GM19351 (cell line): ENCODE results near the gene SPRN.
"Not testable (repeated sequence)": the region's sequence is repeated elsewhere in the genome, so short reads cannot be mapped to it uniquely, and the experiment has no call there.

Experiments used
- ATAC-seq: cut with Tn5 transposase; IDR thresholded peaks from one replicate; pipeline ENCODE4 v1.9.1; 2021; ENCODE audit warnings: mild to moderate bottlenecking, moderate library complexity; ENCODE audit not compliant: unreplicated experiment

SPRN gene, protein sequence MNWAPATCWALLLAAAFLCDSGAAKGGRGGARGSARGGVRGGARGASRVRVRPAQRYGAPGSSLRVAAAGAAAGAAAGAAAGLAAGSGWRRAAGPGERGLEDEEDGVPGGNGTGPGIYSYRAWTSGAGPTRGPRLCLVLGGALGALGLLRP

DNA sequence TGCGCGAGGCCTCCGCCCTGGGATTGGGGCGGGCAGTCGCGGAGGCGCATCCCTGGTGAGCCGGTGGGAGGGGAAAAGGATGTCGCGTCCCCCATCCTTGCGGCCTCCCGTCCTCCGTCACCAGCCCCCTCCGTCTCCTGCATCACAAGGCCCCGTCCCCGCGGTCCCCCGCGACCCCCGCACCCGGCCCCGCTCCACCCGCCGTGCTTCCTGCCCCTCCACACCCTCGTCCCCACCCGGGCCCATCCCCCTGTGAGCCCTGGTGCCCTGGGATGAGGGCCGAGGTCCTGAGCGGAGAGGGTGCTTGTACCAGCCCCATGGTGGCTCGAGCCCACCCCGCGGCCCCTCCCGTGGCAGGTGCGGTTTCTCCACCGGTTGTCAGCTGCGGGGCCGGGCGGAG, at the start of gene SPRN:
SPRN (minus strand) TSS at position 25 of the 400 bp plus-strand sequence. CDS start 944 bp downstream, outside the sequence.
- not testable (repeated sequence) for ATAC-seq

DNA sequence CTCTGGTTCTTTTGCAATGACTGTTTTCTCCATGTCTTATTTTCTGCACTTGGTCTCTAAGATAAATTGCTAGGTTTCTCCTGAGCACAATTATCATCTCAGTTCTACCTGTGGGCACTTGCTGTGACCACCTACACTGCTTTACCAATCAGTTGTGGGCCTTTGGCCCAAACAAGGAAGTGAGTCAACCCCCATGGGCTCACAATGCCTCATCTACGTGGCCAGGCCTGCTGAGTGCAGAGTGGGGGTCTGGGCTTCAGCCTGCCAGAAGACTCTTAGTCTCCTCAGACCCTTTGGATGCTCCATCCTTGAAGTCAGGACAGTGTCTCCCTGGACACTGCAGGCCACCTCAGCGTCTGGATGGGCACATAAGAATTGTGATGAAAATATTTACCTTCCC, 49.6 kb upstream of the SPRN start:
- ATAC-seq = no peak

DNA sequence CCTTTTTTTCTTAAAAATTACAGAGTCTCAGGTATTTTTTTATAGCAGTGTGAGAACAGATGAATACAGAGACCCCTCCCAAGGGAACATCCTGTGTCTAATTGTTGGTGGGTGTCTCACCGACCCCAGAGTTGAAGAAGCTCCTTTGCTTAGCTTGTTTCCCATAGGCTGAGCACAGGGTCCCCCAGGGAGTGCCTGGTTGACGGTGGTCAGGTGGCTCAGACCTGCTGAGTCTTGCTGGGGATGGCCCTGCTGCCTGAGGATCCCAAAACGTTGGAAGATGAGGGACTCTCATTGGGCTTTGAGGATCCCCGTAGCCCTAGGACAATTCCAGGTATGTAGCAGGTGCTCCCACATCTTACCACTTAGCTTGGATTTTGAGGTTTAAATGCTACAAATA, 48.8 kb upstream of the SPRN start:
- no peak for ATAC-seq

DNA sequence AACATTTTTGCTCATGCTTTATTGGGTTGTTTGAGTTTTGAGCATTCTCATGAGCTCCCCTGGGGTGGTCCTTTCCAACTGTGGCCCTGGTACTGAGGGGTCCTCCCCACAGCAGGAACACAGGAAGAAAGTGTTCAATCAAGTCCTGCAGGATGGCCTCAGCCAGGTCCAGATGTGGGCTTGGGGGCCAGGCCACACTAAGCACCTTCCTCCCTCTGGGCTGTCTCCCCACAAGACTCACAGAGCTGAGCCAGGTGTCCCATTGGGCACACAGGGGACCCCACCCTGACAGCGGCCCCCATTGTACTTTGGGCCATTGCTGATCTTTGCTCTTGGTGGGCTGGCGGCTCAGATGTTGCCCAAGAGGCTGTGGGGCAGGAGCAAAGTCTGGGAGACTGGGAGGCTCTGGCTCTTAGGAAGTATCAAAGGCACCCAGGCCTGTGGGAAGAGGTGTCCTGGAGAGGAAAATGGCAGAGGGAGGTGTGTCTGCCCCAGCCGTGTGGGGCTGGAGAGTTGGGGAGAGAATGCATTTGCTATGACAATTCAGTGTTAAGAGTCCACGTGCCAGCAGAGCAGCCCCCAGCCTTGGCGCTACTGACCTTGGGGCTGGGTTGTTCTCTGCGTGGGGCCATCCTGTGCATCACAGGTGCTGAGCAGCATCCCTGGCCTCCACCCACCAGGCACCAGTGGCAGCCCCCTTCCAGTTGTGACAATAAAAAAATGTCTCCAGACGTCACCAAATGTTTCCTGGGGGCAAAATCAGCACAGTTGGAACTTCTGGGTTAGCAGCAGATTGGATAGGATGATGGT, 47.1 kb upstream of the SPRN start:
- no peak for ATAC-seq

DNA sequence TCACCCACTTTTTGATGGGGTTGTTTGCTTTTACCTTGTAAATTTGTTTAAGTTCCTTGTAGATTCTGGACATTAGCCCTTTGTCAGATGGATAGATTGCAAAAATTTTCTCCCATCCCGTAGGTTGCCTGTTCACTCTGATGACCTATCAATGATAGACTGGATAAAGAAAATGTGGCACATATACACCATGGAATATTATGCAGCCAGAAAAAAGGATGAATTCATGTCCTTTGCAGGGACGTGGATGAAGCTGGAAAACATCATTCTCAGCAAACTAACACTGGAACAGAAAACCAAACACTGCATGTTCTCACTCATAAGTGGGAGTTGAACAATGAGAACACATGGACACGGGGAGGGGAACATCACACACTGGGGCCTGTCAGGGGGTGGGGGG, 44.8 kb upstream of the SPRN start:
- ATAC-seq = not testable (repeated sequence)

DNA sequence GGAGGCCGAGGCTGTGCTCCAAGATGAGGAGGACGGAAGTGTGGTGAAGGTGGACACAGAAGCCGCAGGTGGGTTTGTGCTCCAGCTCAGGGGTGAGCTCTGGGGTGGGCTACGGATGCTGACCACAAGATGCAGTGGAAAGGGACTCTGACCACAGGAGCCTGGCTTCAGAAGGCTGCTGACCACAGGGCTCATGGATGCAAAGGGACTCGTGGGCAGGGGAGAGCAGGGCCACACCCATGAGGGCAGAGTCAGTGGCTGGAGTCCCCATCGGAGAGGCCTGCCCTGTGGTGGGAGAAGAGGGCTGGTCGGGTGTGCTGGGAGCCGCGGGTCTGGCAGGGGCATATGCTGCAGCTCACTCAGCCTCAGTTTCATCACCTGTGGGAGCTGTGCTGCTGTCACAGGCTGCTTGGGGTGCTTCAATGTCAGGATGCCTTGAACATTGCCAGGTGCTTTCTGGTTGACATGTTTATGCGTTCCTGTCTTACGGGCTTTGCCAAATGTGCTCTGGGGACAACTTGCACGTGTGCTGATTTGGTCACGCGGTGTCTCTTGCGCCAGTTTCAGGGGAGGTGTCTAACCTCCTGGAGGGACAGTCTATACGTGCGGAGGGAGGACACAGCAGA, 43.0 kb upstream of the SPRN start:
- no peak for ATAC-seq

DNA sequence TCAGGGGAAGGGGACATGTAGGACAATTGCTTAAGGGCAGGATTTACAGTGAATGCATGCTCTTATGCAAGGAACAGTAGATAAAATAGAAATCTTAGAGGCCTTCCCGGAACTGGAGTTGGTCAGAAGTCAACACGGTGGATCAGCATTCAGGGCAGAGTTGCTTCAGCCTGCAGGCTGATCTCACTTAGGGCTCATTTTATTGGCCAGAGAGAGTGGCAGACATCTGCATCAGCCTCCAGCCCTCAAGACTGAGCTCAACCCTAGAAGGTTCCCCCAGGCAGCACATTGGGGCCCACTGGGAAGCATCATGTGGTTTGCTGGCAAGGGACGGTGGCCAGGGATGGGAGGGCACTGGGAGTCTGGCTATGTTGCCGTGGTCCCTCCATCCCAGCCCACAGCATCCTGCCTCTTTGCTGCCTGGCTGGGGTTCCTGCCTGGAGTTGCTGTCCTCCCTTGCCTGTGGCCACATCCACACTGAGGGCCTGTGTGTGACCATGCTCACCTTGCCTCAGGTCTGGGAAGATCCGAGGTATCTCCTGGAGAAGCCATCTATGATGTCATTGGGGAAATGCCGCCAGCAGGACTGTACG, 42.4 kb upstream of the SPRN start:
- ATAC-seq = no peak

DNA sequence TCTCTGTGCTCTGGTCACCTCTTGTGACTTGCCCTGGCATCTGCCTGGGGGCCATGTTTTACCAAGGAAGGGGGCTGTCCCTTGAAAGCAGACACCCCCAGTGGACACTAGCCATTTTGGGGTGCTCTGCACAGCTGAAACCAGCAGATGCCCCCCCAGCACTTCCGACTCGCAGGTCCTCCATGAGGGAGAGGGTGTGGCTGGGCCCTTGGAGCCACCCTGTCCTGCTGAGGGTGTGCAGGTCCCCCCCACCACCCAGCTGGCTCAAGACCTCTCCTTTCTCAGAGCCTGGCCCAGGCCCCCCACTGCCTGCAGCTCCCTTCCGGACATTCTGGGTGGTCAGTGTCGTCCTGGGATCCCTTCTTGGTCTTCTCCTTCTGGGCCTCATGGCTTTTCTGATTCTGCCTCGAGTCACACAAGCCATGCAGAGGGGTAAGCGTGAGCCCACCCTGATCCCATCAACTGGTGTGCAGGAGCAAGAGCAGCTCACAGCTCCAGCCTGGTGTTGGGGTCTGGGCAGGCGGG, 41.6 kb upstream of the SPRN start:
- no peak for ATAC-seq

DNA sequence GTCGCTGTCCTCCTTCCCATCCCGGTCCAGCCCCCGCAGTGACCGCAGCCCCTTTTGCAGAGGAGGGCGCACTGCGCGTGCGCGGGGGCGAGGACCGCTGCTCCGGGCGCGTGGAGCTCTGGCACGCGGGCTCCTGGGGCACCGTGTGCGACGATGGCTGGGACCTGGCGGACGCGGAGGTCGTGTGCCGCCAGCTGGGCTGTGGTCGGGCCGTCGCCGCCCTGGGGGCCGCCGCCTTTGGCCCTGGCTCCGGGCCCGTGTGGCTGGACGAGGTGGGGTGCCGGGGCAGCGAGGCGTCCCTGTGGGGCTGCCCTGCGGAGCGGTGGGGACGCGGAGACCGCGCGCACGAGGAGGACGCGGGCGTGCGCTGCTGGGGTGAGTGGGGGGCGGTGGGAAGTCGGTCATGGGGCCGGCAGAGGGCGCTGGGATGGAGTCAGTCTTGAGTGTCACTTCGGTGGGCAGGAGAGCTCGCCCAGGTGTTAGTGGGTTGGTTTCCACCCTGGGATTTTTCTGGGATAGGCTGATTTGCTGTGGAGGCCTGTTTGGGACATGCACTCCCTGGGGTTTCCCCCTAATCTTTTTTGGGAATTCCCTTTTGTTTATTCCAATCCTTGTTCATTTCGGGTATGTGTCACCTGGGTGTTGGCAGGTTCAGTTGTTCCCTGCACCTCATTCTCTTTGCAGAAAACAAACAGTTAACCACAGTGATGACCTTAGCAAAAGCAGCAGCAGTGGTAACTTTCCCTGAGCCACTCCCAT, 40.9 kb upstream of the SPRN start:
- no peak for ATAC-seq

DNA sequence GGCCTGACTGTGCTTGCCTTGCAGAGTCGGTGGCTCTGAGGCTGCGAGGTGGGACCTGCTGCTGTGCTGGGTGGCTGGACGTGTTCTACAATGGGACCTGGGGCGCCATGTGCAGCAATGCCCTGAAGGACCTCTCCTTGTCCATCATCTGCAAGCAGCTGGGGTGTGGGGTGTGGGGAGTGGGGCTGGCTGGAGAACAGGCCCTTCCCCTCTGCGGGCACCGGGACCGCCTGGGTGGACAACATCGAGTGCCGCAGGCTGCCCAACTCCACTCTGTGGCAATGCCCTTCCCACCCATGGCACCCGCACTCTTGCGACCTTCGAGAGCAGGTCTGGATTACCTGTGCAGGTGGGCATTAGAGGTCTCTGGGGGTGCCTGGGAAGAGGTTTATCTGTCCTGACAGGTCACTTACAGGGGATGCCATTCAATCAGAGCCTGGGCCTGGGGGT, 40.2 kb upstream of the SPRN start:
- no peak for ATAC-seq

DNA sequence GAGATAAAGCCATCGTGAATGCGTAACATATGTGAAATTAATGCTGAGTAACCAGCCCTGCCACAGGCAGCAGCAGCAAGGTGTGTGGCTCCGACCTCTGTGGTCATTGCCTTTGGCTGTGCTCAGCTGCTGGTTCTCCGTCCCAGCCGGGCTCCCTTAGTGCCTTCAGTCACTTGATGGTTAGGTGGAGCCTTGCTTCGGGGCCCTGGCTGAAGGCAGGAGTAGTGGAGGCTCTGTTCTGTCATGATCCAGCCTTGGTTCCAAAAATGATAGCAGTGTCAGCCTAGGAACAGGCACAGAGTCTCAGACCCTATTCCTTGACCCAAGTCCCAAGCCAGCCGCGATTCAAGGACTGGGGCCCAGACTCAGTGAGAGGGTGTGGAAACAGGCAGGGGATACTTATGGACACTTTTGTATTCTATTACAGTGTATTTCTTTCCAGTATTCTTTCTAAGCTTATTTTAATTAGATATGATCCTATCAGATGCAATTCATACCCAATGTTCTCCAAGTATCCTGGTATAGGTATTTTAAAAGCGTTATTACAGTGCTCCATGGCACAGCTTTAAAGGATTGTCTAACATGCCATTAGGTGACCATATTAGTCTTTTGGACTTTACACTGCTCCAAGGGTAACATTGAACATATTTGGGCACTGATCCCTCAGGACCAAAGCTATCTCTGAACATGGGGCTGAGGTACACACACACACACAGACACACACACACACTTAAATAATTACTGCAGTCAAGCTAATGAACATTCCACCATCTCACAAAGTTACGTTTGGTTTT, 38.3 kb upstream of the SPRN start:
- ATAC-seq = no peak

DNA sequence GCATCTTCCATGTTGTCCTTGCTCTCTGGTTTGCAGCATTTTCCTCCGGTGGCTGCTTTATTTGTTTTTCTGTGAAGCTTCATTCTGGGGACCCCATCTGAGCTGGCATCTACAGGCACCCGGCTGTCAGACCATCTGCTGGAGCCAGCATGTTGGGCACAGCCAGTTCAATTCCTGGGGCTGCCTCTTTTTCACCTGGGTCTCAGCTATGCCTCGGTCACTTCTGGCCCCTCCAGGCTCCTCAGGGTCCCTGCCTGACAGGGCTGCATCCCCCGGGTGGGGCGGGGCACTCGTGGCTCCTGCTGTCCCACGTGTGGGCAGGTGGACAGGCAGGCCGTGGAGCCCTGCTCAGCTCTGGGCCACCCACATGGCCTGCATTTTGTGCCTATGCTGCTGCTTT, 37.4 kb upstream of the SPRN start:
- no peak for ATAC-seq

DNA sequence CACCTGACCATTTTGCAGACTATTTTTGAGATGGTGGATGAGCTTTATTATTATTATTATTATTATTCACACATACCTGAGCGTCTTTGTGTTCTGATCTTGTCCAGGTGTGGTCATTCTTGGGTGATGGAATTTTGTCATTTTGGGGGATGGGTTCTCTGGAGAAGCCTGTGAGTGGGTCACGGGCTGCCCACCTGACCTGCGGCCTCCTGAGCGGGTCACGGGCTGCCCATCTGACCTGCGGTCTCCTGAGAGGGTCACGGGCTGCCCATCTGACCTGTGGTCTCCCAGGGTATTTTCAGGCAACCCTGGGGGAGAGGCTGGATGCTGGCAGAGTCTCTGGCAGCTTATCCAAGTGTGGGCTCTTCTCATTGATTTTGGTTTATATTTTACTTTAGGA, 36.6 kb upstream of the SPRN start:
- ATAC-seq = no peak

DNA sequence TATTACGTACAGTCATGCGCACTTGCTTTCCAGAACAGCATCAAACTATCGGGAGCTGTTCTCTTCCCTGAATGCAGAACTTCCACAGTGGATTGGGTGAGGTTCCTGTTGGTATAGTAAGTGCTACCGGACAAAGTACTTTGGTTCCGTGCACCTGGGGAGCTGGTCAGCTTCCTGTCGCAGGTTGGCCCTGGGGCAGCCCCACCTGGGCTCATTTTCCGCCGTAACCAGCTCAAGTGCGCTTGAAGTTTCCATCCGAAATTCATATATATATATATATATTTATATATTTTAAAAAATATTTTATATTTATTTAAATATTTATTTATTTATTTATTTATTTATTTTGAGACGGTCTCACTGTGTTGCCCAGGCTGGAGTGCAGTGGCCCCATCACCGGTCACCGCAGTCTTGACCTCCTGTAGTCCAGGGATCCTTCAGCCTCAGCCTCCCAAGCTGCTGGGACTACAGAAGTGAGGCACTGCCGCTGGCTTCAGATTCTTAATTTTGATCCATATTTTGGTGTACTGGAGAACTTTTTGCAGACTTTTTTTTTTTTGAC, 35.9 kb upstream of the SPRN start:
- no peak for ATAC-seq

DNA sequence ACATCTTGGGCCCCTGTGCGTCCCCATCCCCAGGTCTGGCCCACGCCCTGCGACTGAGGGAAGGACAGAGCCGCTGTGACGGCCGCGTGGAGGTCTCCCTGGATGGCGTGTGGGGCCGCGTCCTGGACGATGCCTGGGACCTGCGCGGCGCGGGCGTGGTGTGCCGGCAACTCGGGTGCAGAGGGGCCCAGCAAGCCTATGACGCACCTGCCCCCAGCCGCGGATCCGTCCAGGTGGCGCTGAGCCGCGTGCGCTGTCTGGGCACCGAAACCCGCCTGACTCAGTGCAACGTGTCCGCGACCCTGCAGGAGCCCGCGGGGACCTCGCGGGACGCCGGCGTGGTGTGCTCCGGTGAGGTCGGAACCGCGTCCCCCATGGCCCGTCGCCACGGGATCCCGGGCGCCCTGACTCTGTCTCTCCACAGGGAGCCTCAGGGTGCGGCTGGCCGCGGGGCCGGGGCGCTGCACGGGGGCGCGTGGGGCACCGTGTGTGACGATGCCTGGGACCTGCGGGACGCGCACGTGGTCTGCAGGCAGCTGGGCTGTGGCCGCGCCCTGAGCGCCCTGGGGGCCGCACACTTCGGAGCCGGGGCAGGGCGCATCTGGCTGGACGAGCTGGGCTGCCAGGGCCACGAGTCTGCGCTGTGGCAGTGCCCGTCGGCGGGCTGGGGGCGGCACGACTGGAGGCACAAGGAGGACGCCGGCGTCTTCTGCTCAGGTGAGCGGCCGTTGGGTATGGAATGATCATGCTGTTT, 35.2 kb upstream of the SPRN start:
- ATAC-seq = no peak

DNA sequence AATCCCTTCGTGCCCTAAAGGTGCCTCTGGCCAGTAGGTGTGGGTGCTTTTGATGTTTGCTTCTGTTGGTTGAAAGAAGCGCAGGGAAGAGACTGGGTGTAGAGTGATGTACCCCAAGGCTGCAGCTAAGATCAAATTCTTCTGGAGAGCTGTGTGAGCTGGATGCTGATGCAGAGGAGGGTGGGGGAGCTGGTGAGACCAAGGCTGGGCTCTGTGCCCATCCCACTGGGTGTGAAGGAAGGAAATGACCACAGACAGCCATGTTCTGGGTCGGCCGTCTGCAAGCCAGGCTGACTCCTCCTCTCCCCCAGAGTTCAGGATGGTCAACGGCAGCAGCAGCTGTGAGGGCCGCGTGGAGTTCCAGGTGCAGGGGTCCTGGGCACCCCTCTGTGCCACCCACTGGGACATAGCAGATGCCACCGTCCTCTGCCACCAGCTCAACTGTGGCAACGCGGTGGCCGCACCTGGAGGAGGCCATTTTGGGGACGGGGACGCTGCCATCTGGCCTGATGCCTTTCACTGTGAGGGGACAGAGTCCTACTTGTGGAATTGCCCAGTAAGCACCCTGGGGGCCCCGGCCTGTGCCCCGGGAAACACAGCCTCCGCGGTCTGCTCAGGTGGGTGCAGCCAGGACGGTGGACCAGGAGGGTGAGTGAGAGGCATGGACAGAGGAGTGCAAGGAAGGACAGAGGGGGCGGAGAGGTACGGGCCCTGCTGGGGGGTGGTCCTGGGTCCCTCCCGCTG, 34.5 kb upstream of the SPRN start:
- ATAC-seq = no peak

DNA sequence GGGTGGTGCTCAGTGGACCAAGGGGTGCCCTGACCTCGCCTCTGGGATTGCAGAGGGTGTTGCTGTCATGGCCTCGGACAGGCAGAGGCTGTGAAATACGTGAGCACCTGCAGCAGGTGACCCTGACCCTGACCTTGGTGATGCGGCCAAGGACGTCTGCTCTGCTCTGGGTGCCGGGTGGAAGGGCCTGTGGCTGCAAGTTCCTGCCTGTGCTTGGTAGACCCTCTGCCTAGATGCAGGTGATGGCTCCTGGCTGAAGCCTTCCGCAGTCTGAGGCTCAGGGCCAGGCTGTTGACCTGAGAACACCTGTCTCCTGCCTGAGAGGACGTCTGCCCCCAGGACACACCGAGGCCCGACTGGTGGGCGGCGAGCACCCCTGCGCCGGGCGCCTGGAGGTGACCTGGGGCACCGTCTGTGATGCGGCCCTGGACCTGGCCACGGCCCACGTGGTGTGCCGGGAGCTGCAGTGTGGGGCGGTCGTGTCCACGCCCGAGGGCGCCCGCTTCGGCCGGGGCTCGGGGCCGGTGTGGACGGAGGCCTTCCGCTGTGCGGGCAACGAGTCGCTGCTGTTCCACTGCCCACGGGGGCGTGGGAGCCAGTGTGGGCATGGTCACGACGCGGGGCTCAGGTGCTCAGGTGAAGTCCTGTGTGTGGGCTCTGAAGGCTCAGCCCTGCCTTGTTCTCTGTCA, 33.7 kb upstream of the SPRN start:
- ATAC-seq = no peak
